GM10266 (cell line): ENCODE data around the gene UQCRH.

Experiments
- DNase-seq: peaks from one replicate; pipeline ENCODE4 v3.0.0; 2012; ENCODE audit errors: extremely low spot score
- CTCF ChIP-seq: IDR thresholded peaks from 2 replicates; pipeline ENCODE4 v1.5.1; 2012; ENCODE audit warnings: mild to moderate bottlenecking, low read depth; ENCODE audit not compliant: control insufficient read depth, insufficient read depth; ENCODE audit errors: missing control alignments

The UQCRH gene

GRCh38 chr1:46285730-46286477, 17.6 kb upstream of the UQCRH start:
- no peak for DNase-seq
- TF ChIP-seq CTCF: no peak

- TF ChIP-seq CTCF: no peak
- DNase-seq: no peak
Measured at GRCh38 chr1:46288485-46289133, 14.9 kb upstream of the UQCRH start.

- TF ChIP-seq CTCF: no peak
- no peak for DNase-seq
Measured at GRCh38 chr1:46289134-46289494, 14.4 kb upstream of the UQCRH start.

GRCh38 chr1:46289976-46290375, 13.5 kb upstream of the UQCRH start:
- no peak for DNase-seq
- no peak for TF ChIP-seq CTCF

GRCh38 chr1:46295306-46295705, 8.2 kb upstream of the UQCRH start:
- no peak for DNase-seq
- no peak for TF ChIP-seq CTCF

- no peak for DNase-seq
- TF ChIP-seq CTCF: no peak
Measured at GRCh38 chr1:46298387-46298786, 5.1 kb upstream of the UQCRH start.
